Endothelial cell of umbilical vein (primary cell): ENCODE results near the gene FAM98B. TPM values are rescaled to one million over a fixed set of nuclear protein-coding genes. Genes with fewer than 3 reads are reported as not detected.

Experiments
- BruUV-seq: library from RNA; stranded (reverse); fragments of 400-500 nt; replicated peaks from 2 replicates; lab custom pipeline; 2021; lab: Mats Ljungman, UMichigan
- CTCF ChIA-PET: fragments of 300-600, 350-600 bp; sonication (Branson Sonifier 250); formaldehyde crosslinking; loops from one replicate; lab custom pipeline; 2021; ENCODE audit warnings: antibody characterized with exemption, inconsistent platforms; lab: Charles Lee
- POLR2A ChIA-PET: fragments of 300-600, 350-600 bp; sonication (Branson Sonifier 250); formaldehyde crosslinking; loops from one replicate; lab custom pipeline; 2021; ENCODE audit warnings: antibody characterized with exemption, inconsistent platforms; lab: Charles Lee
- DNase-seq: peaks from one replicate; pipeline ENCODE4 v3.0.0-alpha.2; 2011; ENCODE audit warnings: low read depth, low spot score
- FAIRE-seq: peaks from 2 replicates; lab custom pipeline; 2011; peaks lifted over from hg19 to GRCh38; lab: Jason Lieb, UNC
- H2AFZ ChIP-seq: 2 replicates; pipeline ENCODE4 v1.6.0; 2012; ENCODE audit warnings: low read depth, low read length, control low read depth, inconsistent platforms
- H3K27ac ChIP-seq: 2 replicates; pipeline ENCODE4 v1.5.1; 2011; ENCODE audit warnings: low read depth, mild to moderate bottlenecking, control low read depth, low read length, moderate library complexity; ENCODE audit not compliant: insufficient read depth
- H3K27me3 ChIP-seq, 2 experiments: 2 replicates each; pipeline versions ENCODE4 v1.6.0 to v1.6.1; 2011; ENCODE audit warnings: low read length in 2 of 2, mixed read lengths in 1 of 2; ENCODE audit not compliant: control insufficient read depth in 2 of 2, insufficient read depth in 2 of 2
- H3K36me3 ChIP-seq, 2 experiments: 2 replicates in 1 of 2; 3 replicates in 1 of 2; pipeline ENCODE4 v1.5.1; 2011; ENCODE audit warnings: low read length in 2 of 2, mild to moderate bottlenecking in 1 of 2, moderate library complexity in 1 of 2; ENCODE audit not compliant: control insufficient read depth in 2 of 2, insufficient read depth in 2 of 2; ENCODE audit errors: extremely low read depth in 1 of 2
- H3K4me1 ChIP-seq: 3 replicates; pipeline ENCODE4 v1.5.1; 2011; ENCODE audit warnings: mild to moderate bottlenecking, low read length; ENCODE audit not compliant: control insufficient read depth, insufficient read depth; ENCODE audit errors: extremely low read depth
- H3K4me2 ChIP-seq: 2 replicates; pipeline ENCODE4 v1.6.1; 2011; ENCODE audit warnings: low read length, control low read depth, mixed read lengths; ENCODE audit not compliant: insufficient read depth
- H3K4me3 ChIP-seq, 3 experiments: fragments of 200-600 bp in 1 of 3; sonication (generic), shearing (Covaris generic) in 1 of 3; replicated peaks in 1 of 3; 2 replicates each; pipeline ENCODE4 v1.5.1; 2011 to 2016; ENCODE audit warnings: control low read depth in 3 of 3, low read length in 3 of 3, mild to moderate bottlenecking in 2 of 3, inconsistent platforms in 1 of 3, low read depth in 1 of 3, moderate library complexity in 1 of 3; ENCODE audit not compliant: insufficient read depth in 1 of 3
- H3K79me2 ChIP-seq: 2 replicates; pipeline ENCODE4 v1.6.0; 2012; ENCODE audit warnings: low read length, inconsistent platforms; ENCODE audit not compliant: control insufficient read depth, insufficient read depth
- H3K9ac ChIP-seq: replicated peaks from 2 replicates; pipeline ENCODE3; 2011; ENCODE audit warnings: low read length, control low read depth; ENCODE audit not compliant: insufficient read depth; ENCODE audit errors: extremely low read depth
- H3K9me1 ChIP-seq: replicated peaks from 3 replicates; pipeline ENCODE4 v1.6.0; 2011; ENCODE audit warnings: mild to moderate bottlenecking, low read length; ENCODE audit not compliant: control insufficient read depth, insufficient read depth; ENCODE audit errors: extremely low read depth
- H3K9me3 ChIP-seq: replicated peaks from 2 replicates; pipeline ENCODE4 v1.5.1; 2012; ENCODE audit warnings: low read length, inconsistent platforms; ENCODE audit not compliant: control insufficient read depth, insufficient read depth
- H4K20me1 ChIP-seq: replicated peaks from 2 replicates; pipeline ENCODE3; 2011; ENCODE audit warnings: mild to moderate bottlenecking, low read length; ENCODE audit not compliant: control insufficient read depth, insufficient read depth; ENCODE audit errors: extremely low read depth
- EZH2 ChIP-seq: IDR thresholded peaks from 2 replicates; pipeline ENCODE4 v1.6.1; 2012; ENCODE audit warnings: borderline replicate concordance, low read depth, mild to moderate bottlenecking, moderate library complexity, low read length, inconsistent platforms; ENCODE audit not compliant: severe bottlenecking
- FOS ChIP-seq: IDR thresholded peaks from 2 replicates; pipeline ENCODE4 v1.6.1; 2011; ENCODE audit warnings: mild to moderate bottlenecking, low read length, moderate library complexity, borderline replicate concordance; ENCODE audit not compliant: insufficient read depth
- GATA2 ChIP-seq: IDR thresholded peaks from 2 replicates; pipeline ENCODE4 v1.7.0; 2011; ENCODE audit warnings: low read depth, mild to moderate bottlenecking, moderate library complexity, mixed read lengths, low read length; ENCODE audit not compliant: insufficient read length, insufficient read depth
- JUN ChIP-seq: IDR thresholded peaks from 2 replicates; pipeline ENCODE4 v1.6.1; 2011; ENCODE audit warnings: borderline replicate concordance, low read depth; ENCODE audit not compliant: insufficient read length, insufficient read depth
- MYC ChIP-seq: IDR thresholded peaks from one replicate; pipeline ENCODE4 v1.6.1; 2011; ENCODE audit warnings: mild to moderate bottlenecking, low read depth, low read length
- POLR2A ChIP-seq: IDR thresholded peaks from 2 replicates; pipeline ENCODE4 v1.6.1; 2012; ENCODE audit warnings: low read depth, mild to moderate bottlenecking, control low read depth, low read length
- POLR2AphosphoS5 ChIP-seq: IDR thresholded peaks from 2 replicates; pipeline ENCODE4 v1.6.1; 2012; ENCODE audit warnings: low read depth, mild to moderate bottlenecking, control low read depth, low read length, moderate library complexity; ENCODE audit not compliant: insufficient read depth
- dilution Hi-C: fragments of 300-500 bp; cut with MboI; formaldehyde crosslinking; loops from one replicate; pipeline ENCODE4 v1.15.0; 2019; ENCODE audit warnings: low sequenced_read_pairs; ENCODE audit not compliant: extremely low pct_ligation_motif_present
- intact Hi-C: fragments of 100-400 bp; cut with micrococcal nuclease; formaldehyde crosslinking; loops from one replicate; pipeline ENCODE4 v1.10.0; 2022
- polyA plus RNA-seq, 4 experiments: library from polyadenylated mRNA; depleted of rRNA in 3 of 4; stranded (reverse) in 3 of 4; unstranded in 1 of 4; fragments of >200 nt; gene quantifications; 2 replicates each; pipeline versions ENCODE4 v1.2.1 to v1.2.3, GENCODE V29; 2011 to 2012; ENCODE audit warnings: missing spikeins in 1 of 4
- total RNA-seq: library from RNA; stranded (reverse); gene quantifications from 2 replicates; pipeline ENCODE4 v1.2.3, GENCODE V29; 2021
- TF ChIP-seq, protein P1 (sequence below): IDR thresholded peaks from 2 replicates; pipeline ENCODE4 v1.6.1; 2011; ENCODE audit not compliant: insufficient read depth, insufficient read length

FAM98B gene
- total and polyA plus RNA-seq, 2 donors (not counting 3 experiments of a cell fraction or from before 2014, with no cell fraction given), result 4.2 to 22.3 TPM

DNA sequence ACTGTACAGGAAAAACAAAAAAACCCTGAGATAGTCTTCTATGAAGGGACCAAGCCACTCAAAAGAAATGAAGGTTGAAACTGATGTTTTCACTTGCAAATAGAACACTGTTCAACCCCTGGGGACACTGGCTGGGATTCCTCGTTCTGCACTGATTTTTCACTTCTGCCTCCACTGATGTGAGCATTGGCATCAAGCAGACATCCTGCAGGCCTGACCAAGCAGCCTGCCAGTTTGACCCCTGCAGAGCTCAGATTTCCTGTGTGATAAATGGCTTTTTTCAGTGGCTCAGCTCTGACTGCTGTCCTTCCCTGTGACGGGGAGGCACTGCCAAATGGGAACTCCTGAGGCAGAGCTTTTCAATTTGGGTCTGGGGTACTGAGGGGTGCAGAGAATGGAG lies 60.7 kb downstream of the FAM98B start:
- no peak overlapping the region for H3K9ac ChIP-seq
- ChIA-PET CTCF (interaction anchor here (0.9 to 1.0 kb wide), 2 partner anchors 49 to 74 kb away, joined by 4 to 9 read pairs; no protein-coding TSS in a partner anchor), POLR2A (no interaction called here)
- no peak overlapping the region for H3K4me3 ChIP-seq
- H3K79me2 ChIP-seq, result no peaks in the 10 kb centered on the region
- peak; percentile 22 for DNase-seq
- H3K4me2 ChIP-seq, result no peak overlapping the region
- TF ChIP-seq POLR2AphosphoS5 (no peak), POLR2A (no peak), GATA2 (peak; percentile 15), EZH2 (no peak), MYC (no peak), JUN (no peak), FOS (no peak)
- TF ChIP-seq, protein P1, sequence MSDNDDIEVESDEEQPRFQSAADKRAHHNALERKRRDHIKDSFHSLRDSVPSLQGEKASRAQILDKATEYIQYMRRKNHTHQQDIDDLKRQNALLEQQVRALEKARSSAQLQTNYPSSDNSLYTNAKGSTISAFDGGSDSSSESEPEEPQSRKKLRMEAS, result no peak
- H3K36me3 ChIP-seq, result no peaks in the 10 kb centered on the region
- dilution Hi-C loops, result no loop called here
- FAIRE-seq, result peak; percentile 31
- intact Hi-C loops, result no loop called here
- H3K27ac ChIP-seq, result no peak overlapping the region
- H2AFZ ChIP-seq, result no peak overlapping the region
- no TSS peak for BruUV-seq
- H4K20me1 ChIP-seq, result no peaks in the 10 kb centered on the region
- H3K9me1 ChIP-seq, result no peaks in the 10 kb centered on the region
- peaks cover 17 to 31% of the 10 kb centered on the region in 2 experiments for H3K27me3 ChIP-seq
- H3K9me3 ChIP-seq, result no peaks in the 10 kb centered on the region
- H3K4me1 ChIP-seq, result peaks cover 4% of the 10 kb centered on the region
